Measurements from ENCODE around the gene IL34.
"Not testable (repeated sequence)": the region's sequence is repeated elsewhere in the genome, so short reads cannot be mapped to it uniquely, and the experiment has no call there.

IL34 gene

DNA sequence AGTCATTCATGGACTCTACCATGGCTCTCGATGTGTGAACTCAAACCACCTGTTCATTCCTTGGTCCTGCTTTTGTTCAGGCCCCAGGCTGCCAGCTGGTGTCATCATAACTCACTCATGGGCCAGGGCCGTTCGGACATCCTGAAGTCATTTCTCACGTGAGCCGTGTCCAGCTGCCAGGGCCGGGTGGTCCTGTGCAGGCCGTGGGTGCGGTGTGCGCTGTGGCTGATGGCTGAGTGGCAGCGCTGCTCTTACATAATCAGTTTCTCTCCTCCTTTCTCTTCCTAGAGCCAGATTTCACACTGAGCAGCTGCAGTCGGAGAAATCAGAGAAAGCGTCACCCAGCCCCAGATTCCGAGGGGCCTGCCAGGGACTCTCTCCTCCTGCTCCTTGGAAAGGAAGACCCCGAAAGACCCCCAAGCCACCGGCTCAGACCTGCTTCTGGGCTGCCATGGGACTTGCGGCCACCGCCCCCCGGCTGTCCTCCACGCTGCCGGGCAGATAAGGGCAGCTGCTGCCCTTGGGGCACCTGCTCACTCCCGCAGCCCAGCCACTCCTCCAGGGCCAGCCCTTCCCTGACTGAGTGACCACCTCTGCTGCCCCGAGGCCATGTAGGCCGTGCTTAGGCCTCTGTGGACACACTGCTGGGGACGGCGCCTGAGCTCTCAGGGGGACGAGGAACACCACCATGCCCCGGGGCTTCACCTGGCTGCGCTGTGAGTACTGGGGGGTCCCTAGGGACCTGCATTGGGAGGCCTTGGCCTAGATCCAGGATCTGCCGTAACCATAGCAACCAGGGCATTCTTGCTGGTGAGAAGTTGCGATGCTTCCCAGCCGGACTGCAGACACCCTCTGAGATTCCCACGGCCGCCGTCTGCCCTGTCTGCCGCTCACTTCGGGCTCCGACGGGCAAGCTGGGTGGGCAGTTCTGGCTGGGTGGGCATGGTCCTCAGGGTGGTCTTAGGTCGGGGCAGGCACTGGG, at the start of gene IL34:
TSS of gene IL34 (plus strand) at position 300 of the 982 bp plus-strand sequence. CDS start at position 689, 389 bp downstream.
- peak; percentile 11 for DNase-seq (ENCODE audit: low spot score)

DNA sequence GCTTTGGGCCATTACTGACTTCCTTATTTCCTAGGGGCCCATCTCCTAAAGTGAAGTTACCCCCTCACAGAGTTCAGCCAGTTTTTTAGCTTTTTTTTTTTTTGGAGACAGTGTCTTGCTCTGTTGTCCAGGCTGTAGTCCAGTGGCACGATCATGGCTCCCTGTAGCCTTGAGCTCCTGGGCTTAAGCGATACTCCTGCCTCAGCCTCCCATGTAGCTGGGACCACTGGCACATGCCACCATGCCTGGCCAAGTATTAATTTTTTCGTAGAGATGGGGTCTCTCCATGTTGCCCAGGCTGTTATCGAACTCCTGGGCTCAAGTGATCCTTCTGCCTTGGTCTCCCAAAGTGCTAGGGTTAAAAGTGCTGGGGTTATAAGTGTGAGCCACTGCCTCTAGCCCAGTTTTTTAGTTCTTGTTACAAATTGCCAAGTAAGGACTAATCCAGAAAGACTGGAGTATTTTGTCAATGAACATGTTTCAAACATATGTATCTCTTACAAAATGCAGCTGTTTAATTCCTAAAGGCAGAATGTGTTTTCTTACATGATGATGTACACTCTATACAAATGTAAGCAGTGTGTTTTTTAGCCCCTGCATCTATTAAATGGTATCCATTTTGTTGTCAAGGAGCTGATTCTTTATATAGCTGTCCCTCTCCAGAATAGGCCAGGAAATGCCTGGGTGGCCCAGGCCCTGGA, 49.1 kb upstream of the IL34 start:
- no peak for DNase-seq (ENCODE audit: low spot score)

DNA sequence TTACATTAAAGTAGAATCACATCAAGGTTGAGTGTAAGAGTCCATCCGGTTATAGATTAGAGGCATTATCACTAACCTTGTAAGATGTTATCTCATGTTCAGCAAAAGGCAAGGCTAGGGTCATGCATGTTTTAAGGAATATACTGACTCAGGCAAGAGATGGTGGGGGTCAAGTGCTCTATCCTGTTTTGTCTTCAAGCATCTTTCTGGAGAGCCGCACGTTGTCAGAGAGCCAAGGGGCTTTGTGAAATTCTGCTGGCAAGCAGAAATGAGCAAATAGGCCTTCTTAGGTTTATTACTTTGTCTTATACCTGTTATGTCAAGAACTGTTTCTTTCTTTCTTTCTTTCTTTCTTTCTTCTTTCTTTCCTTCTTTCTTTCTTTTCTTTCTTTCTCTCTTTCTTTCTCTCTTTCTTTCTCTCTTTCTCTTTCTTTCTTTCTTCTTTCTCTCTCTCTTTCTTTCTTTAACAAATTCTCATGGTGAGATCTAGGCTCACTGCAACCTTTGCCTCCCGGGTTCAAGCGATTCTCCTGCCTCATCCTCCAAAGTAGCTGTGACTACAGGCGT, 47.3 kb upstream of the IL34 start:
- DNase-seq (ENCODE audit: low spot score): no peak

DNA sequence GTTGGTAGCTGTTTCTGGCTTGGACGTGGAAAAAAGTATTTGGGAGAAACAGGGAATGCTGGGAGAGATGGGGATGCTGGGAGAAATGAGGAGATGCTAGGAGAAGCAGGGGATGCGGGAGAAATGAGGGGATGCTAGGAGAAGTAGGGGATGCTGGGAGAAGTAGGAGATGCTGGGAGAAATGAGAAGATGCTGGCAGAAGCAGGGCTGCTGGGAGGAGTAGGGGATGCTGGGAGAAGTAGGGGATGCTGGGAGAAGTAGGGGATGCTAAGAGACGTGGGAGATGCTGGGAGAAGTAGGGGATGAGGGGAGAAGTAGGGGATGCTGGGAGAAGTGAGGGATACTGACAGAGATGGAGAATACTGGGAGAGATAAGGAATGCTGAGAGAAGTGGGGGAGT, 45.6 kb upstream of the IL34 start:
- DNase-seq (ENCODE audit: low spot score): no peak

DNA sequence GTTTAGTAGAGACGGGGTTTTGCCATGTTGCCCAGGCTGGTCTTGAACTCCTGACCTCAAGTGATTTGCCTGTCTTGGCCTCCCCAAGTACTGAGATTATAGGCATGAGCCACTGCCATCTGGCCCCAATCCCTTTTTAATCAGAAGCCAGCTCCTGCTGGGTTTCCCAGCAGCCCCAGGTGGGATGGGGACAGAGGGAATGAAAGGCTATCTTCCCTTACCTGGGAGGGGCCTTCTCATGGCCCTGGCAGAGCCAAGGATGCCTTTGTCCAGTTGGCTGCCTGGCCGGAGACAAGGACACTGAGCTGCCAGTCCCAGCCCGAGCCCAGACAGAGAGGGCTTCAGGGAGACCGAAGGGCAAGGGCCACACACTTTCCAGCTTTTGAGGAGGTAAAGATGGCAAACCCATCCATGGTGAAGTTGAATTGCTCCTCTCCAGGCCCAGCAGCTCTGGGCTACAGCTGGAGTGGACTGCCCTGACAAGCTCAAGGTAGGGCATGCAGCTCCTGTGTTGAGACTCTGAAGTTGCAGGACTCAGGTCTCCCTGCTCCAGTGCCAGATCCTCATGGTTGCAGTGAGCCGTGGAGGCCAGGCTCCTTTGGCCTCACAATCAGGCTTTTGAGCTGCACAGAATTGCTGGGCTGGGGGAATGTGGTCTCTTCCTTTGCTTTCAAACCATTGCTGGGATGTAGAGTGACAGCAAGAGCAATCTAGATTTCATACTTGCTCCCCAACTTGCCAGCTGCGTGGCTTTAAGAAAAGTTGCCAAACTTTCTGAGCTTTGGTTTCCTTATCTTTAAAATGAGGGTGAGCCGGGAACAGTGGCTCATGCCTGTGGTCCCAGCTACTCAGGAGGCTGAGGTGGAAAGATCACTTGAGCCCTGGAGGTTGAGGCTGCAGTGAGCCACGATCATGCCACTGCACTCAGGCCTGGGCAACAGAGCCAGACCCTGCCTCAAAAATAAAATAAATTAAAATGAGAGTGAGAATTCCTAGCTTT, 44.5 kb upstream of the IL34 start:
- DNase-seq (ENCODE audit: low spot score): no peak

DNA sequence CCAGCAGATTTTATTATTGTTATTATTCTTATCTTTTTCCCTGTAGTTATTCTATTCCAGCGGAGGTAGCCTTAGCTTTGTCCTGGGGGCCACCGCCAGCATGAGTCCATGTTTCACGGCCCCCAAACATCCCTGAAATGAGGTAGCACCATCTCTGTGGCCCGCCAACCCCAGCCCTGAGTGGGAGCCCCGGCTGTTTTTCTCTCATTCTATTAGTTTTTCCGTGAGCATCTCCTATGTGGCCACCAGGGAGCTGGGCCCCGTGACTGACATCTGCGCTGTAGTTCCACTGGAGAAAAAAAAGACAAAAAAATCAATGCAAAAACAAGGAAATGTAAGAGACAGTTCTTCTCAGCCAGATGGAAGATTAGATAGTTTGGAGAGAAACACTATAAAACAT, 43.5 kb upstream of the IL34 start:
- no peak for DNase-seq (ENCODE audit: low spot score)

DNA sequence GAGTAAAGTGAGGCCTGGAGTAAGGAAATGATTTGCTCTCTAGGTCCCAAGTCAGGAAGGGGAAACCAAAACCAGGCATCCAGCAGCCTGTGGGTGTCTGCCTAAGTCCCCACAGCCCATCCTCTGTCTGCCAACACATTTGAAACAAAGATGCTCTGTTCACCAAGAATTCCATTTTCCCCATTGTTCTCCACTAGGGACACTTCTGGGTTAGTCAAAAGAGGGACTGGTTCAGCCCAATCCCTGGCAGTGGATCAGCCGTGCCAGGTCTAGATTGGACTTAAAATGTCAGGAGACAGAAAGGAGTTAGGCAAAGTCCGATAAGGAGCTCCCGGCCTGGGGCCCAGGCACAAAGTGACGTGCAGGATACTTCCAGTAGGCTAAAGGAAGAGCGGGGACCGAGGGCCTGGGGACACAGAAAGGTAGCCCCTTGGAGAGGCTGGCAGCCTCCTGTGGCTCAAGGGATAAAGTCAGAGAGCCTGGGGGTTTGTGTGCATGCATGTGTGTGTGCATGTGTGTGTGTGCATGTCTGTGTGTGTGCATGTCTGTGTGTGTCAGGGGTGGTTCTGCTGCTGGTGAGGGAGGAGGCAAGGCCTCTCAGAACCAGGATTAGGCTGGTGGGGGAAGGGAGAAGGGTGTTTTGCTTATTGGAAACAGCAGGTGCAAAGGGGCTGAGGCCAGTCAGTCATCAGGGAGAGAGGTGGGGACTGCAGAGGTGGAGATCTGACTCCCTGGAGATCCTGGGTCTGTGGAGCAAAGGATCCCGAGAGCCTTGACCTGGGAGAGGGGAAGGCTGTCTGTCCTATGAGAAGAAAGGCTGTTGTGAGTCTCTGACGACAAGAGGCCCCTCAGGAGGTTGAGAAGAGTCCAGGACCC, 41.7 kb upstream of the IL34 start:
- DNase-seq (ENCODE audit: low spot score): no peak

DNA sequence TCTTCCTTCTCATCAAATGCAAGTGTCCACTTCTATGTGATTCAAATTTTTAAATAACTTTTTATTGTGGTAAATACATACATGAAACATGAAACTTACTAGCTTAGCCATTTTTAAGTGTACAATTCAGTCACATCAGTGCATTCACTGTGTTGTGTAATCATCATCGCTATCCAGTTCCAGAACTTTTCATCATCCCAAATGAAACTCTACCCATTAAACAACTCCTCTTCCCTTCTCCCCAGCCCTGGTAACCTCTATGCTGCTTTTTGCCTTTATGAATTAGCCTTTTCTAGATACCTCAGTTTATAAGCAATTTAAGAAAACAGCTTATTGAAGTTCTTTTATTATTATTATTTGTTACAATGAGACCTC, 41.1 kb upstream of the IL34 start:
- DNase-seq (ENCODE audit: low spot score): no peak

DNA sequence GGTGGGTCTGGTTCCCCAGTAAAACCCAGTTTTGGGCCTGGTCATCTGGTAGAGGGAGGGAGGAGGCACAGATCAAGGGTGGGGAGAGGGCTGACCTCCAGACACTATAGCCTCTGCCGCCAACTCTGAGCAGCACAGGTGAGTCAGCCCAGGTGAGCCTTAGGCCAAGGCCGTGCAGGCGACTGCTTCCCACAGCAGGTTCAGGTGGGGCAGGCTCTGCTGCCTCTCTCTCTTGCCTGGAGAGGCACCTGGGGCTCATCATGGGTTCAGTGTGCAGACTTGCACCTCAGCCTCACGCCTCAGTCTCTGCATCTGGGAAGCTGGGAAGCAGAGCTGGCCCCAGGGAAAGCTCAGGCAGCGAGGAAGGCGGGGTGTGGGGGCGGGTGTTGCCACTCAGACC, 37.8 kb upstream of the IL34 start:
- DNase-seq (ENCODE audit: low spot score): no peak

DNA sequence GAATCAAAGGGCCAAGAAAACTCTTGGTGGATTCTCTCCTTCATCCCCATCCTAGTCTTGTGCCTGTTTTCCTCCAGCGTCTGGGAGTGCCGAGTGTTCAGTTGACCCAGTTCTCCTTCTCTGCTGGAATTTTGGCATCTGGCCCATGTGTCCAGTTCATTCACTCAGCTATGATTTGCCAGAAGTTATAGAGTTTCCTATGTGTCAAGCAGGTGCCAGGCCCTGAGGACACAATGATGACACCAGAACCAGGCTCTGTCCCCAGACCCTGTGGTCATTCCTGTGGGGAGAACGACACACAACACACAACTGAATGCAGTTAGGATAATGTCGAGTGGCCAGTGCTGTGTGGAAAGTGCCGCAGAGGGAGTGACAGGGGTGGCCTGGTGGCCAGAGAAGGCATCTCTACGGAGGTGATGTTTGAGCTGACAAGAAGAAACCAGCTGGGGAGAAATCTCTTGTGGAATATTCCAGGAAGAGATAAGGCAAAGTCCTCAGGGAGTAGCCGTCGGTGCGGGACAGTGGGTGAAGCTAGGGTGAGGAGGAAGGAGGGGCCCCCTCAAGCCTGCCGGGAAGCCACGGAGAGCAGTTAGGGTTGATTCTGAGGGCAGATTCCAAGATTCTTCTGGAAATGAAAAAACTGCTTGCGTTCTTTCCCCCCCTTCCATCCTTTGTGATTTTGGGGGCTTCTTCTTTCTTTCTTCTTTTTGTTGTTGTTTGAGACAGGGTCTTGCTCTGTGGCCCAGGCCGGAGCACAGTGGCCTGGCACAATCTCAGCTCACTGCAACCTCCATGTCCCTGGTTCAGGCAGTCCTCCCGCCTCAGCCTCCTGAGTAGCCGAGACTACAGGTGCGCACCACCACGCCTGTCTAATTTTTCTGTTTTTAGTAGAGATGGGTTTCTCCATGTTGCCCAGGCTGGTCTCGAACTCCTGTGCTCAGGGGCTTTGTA, 35.8 kb upstream of the IL34 start:
- no peak for DNase-seq (ENCODE audit: low spot score)

DNA sequence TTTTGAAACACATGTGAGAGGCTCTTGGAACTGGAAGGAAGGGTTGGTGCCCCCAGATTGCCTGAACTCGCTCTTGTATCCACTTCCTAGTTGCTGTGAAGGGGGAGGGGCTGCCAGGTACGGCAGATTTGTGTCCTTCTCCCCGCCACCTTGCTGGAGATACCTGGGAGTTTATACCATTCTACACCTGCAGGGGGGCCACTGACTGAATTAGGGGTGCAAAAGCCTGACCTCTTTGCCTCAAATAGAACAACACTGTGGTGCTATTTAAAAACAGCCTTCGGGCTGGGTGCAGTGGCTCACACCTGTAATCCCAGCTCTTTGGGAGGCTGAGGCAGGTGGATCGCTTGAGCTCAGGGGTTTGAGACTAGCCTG, 35.1 kb upstream of the IL34 start:
- DNase-seq (ENCODE audit: low spot score): no peak

DNA sequence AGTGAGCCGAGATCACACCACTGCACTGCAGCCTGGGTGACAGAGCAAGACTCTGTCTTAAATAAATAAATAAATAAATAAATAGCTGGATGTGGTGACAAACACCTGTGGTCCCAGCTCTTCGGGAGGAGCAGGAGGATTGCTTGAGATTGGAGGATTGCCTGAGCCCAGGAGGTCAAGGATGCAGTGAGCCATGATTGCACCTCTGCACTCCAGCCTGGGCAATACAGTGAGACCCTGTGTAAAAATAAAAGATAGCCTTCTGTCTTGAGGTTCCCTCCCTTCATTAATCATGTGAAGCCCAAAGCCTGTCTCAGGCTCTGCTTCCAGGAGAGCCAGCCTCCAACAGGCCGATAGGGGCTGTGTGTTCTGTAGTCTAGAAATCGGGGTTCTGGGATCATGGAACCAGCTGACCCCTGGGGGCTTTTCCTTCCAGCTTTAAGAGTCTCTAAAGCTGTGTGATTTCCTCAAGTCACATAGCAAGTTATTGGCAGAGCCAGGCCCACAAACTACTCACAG, 34.5 kb upstream of the IL34 start:
- DNase-seq (ENCODE audit: low spot score): no peak

DNA sequence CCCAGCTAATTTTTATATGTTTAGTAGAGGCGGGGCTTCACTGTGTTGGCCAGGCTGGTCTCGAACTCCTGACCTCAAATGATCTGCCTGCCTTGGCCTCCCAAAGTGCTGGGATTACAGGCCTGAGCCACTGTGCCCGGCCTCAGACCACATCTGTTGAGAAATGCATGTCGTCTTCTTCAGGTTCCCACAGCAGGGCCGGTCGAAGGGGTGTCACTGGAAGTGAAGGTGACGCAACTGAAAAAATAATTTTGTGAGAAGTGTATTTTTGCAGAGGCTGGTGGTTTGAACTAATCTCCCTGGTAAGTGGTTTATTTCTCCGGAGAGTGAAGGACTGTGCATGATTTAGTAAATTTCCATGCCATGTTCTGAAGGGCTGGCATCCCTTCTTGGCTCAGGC, 33.4 kb upstream of the IL34 start:
- DNase-seq (ENCODE audit: low spot score): no peak

DNA sequence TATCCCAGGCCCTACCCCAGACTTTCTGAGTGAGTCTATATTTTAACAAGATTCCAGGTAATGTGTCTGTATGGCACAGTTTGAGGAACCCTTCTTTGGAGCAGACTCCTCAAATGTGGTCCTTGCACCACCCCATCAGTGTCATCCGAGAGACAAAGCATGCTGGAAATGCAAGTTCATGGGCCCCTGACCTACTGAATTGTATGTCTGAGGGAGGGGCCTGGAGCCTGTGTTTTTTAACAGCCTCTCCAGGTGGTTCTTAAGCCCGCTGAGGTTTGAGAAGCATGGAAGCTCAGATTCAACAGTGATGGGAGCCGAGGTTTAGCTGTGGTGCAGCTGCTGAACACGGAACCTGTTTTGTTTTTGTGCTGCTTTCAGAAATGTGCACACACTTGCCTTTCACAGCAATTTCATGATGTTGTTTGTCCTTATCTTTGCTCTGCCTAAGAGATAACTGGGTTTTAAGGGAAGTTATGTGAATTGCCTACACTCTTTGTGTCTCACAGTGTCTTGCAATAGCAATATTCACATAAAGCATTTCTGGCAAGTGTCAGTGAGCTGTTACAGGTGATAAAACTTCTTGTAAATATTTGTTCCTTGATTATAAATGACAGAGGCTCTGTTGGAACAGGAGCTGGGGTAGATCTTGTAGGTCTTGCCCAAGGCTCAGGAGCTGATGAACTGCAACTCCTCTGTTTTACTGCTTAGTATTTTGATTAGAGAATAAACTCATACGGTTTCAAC, 32.0 kb upstream of the IL34 start:
- no peak for DNase-seq (ENCODE audit: low spot score)

DNA sequence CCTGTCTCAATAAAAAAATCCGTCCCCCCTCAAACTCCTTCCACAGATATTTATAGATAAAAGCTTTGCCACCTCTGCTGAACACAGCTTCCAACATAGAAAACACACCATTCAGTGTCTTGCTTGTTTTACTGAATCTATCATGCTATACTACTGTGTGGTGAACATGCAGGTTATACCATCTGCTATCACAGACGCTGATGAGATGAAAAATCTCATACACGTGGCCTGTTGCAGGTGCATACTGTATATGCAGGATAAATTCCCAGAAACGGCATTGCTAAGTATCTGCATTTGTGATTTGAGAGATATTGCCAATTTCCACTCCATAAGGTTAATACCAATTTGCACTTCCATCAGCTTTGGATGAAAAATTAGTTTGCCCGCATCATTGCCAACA, 30.4 kb upstream of the IL34 start:
- no peak for DNase-seq (ENCODE audit: low spot score)

DNA sequence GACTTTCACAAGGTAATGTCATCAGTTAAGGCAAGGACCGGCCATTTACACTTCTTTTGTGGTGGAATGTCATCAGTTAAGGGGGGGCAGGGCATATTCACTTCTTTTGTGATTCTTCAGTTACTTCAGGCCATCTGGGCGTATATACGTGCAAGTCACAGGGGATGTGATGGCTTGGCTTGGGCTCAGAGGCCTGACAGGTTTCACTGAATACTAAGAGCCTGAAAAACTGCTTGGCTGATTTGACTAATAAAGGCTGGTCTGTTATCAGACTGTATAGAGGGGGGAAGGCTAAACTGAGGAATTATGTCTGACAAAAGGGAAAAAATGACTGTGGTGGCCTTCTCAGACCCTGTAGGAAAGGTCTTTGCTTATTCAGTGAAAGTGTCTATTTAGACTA, 24.5 kb upstream of the IL34 start:
- DNase-seq (ENCODE audit: low spot score): not testable (repeated sequence)

DNA sequence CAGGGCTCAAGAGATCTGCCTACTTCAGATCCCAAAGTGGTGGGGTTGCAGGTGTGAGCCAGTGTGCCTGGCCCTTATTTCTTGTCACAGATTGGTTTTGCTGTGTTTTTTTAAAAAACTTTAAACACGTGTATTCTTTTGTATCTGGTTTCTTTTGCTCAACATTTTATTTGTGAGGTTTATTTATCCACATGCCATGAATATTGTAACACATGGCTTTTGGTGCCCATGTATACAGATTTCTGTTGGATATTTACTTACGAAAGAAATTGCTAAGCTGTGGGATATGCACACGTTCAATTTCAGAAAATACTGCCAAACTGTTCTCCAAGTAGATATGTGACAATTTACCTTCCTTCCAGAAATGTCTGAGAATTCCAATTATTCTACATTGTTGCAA, 18.7 kb upstream of the IL34 start:
- no peak for DNase-seq (ENCODE audit: low spot score)

DNA sequence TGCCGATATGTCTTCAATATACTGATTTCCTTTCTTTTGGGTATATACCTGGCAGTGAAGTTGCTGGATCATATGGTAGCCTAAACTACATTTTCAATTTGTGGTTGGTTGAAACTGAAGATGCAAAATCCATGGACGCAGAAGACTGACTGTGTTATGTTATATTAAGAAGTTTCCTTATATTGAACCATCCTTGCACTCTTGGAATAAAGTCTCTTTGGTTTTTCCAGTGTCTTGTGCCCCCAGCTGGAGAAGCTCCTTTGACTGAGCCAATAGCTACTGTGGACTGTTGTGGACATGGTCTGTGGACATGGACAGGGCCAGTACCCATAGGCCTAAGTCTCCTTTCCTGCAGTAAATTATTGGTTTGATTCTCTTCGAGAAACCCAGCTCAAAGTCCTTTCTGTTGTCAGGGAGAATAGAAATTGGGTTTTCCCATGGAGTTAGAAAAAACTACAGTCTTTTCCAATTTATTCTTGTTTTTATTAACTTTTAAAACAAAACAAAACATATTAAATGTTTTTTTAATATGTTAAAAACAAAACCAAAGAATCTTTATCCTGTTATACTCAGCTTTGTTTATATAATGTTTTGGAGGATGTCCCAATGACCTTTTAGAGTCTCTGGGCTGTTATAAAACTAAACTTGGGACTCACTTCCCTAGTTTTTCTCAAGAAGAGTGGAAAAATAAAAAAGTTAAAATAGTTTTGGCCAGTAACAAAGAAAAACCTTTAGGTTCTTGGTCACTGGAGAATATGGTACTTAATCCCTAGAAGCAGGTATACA, 15.2 kb upstream of the IL34 start:
- no peak for DNase-seq (ENCODE audit: low spot score)
